Caki2 (cell line): ENCODE results near the gene MSI2. TPM values are rescaled to one million over a fixed set of nuclear protein-coding genes. Genes with fewer than 3 reads are reported as not detected.

ENCODE experiments used
- DNase-seq: peaks from one replicate; pipeline ENCODE4 v3.0.0-alpha.2; 2015; ENCODE audit warnings: low read depth
- in situ Hi-C: cut with HindIII; loops from 2 replicates; pipeline ENCODE4 v1.10.0; 2016; ENCODE audit warnings: low sequenced_read_pairs, low pct_unique_long_range_greater_than_20kb, mixed read lengths
- total RNA-seq: library from RNA; depleted of rRNA; stranded (reverse); fragments of >200 nt; shearing (Covaris generic); gene quantifications from 2 replicates; pipeline ENCODE4 v1.2.3, GENCODE V29; 2014; ENCODE audit warnings: low replicate concordance

The MSI2 gene
- total RNA-seq, 1 experiment from 2014 or later = 67.1 TPM

DNA sequence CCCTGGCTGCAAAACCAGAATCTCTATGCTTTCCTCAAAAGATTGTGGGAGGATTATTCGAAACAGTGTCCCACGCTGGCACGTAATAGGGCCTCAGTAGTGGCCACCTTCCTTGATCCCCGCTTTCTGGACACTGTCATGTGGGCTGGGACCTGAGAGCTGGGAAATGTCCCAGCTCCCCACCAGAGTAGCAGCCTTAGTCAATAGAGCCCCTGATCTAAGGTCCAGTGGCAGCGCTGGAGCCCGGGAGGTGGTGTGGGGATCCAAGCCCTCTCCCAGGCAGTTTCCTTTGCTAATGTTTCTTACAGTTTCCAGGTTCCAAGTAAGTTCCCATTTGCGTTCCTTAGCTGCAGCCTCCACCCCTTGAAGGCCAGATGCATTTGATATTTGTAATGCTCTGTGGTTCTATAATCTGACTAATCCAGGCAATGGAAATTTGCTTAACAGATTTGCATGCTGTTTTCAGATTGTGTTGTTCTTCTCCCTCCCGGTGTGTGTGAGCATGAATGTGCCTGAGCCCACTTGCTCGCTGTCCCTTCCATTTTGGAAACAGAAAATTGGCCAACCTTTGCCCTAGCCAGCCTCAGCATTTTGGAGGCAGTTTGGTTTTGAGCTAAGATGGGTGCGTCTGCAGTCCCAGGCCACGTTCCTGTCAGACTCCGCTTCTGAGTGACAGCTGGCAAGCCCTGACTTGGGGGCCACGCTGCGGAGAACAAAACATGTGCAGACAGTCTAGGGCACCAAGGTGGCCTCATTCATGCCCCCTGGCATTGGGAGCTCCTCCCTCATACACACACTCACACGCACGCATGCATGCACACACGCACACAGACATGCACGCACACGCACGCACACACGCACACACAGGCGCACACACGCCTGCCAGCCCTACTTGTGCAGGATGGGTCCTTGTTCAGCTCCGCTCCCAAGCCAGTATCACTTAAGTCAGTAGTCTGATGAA is 419.4 kb downstream of the MSI2 start:
- no peak for DNase-seq
- in situ Hi-C loops = no loop called here

DNA sequence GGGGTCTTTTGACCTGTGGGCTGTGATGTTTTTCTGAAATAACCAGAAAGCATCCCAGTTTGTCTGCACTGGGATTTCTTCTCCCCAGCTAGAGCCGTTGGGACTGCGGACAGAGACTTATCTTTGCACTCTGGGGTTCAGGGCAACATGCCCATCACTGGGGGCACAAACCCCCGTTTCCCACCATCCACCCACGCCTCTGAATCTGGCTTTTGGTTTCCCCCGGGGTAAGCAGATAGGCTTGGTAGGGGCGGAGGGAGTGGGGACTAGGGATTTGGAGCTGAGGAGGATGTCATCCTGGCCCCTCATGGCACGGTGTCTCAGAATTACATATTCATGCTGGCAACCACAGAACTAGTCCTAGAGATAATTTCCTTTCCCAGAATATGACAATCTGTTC is 420.2 kb downstream of the MSI2 start:
- in situ Hi-C loops = no loop called here
- DNase-seq = no peak

DNA sequence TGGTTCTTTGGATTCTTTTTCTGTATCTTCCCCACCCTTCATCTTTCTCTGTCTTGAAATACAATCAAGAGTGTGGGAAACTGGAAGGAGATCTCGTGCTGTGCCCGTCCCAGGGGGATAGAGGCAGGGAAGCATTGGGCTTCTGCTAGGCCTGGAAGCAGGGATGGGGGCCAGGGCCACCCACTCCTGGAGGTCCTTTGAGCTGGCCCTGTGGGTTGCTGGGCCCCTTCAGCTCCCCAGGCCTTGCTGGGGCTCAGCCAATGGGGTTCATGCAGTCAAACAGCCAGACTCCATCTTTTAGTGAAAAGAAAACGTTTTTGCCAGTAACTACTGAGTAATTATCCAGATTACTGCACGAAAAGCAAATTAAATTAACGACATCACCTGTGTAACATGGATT is 421.0 kb downstream of the MSI2 start:
- no peak for DNase-seq
- in situ Hi-C loops = no loop called here

DNA sequence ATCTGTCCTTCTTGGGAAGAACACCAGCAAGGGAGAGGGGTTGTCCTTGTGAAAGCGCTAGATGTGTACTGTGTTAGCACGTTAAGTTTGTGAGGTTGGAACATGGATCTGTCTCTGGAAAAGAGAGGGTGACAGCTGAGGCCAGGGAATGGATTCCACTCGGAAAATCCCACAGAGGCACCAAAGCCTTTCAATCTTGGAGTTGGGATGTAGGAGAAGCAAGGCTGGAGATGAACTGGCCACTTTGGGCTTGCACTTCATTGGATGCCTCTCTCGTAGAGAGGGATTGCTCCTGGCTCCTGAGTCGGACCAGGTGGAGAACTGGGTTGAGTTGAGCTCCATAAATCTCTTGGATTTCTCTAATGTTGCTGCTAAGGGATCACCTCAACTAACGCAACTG is 421.5 kb downstream of the MSI2 start:
- DNase-seq = no peak
- in situ Hi-C loops = no loop called here

DNA sequence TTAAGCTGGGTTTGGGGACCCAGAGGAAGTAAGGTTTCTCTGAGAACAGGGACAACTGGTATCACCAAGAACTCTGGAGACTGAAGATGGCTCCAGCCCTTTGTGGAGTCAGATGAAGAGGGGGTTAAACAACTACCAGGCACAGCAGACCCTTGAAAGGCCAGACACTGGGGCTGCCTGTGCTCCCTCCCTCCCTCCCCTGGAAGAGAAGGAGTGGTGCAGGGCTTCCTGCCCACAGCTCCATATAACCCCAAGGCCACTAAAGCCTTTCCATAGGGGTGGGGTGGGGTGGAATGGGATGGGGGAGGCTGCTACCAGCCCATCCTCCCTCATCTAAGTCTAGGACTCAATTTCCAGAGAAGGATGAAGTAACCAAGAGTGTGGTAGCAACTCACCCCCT is 422.1 kb downstream of the MSI2 start:
- DNase-seq = no peak
- in situ Hi-C loops = no loop called here

DNA sequence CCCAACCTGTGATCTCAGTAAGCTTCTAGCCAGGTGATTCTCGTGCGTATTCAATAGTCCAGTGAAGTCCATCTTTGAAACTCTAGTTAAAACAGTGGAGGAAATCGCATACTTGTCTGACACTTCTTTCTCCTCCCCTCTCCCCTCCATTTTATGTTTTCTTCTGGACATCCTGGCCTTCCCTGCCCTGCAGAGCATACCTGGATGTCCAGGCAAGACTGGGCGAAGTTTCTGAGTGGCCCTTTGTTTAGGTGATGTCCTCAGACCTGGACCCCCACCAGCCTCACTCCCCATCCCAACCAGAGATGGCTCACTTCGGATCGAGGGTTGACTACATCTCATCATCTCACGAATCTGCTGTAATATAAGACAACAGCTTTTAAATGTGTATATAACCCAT is 423.0 kb downstream of the MSI2 start:
- in situ Hi-C loops = no loop called here
- DNase-seq = no peak

DNA sequence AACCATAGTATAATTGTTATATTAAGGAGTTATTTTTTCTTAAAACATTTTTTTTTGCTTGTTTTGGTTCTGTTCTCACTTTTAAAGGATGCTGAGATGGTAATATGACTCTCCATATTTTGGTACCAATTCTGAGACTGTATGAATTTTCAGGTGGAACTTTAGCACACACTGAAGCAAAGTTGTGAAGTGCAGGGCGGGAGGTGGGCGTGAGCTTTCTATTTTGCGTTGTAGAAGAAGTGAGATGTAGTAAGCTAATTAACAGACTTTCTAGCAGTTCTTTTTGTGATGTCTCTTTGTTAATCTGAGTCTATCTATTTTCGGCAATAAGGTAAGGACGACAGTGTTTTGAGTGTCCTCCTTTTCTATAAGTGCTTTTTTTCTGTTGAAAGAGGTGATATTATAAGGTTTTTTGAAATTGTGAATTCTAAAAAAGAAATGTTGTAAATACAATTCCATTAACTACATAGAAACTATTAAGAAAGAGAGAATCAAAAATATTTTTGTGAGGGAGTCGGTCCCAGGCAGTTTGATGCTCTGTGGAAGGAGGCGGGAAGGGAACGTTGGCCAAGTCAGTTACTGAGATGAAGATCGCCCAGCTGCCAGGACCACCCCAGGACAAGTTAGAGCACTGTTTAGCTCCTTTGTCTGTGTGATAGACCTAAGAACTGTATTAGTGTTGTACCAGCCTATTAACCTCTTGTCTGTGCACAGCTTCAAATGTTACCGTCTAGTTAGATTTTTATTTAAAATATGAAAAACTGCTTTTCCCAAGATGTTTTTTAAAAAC is 423.8 kb downstream of the MSI2 start:
- no peak for DNase-seq
- in situ Hi-C loops = no loop called here

DNA sequence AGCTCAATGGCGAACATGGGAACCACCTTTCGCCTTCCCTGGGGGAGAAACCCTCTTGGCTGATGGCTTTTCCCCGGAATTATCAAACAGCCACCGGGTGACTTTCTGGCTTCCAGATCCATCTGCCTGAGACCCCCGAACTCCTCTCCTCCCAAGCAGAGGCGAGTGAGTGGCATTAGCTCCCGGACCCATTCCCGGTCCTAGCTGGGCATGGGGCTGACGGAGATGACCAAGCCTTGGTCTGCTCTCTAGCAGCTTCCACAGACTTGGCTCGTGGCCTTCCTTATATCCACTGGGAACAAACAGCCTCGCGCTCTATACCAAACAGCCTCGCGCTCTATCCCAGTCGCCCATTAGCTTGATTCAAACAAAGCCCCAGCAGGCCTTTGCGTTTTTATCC is 426.4 kb downstream of the MSI2 start:
- DNase-seq = no peak
- in situ Hi-C loops = no loop called here

DNA sequence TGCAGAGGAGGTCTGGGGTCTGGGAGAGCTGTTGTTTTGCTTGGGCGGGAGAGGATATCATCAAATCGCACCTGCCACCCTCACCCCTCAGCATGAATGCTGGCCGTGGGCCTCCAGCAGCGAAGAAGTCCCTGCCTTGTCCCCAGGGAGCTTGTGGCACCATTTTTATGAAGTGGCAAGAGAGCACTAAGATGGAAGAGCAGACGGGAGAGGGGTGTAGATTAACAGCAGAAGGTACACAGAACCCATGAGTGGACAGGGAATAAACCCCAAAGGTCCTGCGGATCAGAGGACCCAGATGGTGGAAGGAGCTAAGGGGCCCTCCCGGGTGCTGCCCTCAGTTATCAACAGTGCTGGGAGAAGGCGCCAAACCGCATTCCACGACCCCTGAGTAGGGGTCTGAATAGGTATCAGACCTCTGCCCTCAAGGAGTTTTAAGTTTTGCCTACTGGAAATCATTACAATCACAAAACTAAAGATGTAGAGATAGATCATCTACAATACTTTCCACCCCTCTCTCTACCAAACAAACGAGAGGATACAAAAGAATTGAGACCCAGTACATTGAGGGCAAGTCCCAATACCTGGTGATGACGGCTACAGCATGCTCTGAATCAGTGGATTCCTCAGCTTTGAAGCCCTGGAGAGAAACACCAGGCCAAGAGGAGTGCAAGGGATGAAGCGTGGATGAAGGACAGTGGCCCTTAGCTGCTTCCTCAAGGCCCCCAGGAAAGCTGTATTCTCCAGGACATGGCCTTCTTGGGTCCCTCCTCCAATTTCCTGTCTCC is 428.6 kb downstream of the MSI2 start:
- in situ Hi-C loops = no loop called here
- DNase-seq = no peak

DNA sequence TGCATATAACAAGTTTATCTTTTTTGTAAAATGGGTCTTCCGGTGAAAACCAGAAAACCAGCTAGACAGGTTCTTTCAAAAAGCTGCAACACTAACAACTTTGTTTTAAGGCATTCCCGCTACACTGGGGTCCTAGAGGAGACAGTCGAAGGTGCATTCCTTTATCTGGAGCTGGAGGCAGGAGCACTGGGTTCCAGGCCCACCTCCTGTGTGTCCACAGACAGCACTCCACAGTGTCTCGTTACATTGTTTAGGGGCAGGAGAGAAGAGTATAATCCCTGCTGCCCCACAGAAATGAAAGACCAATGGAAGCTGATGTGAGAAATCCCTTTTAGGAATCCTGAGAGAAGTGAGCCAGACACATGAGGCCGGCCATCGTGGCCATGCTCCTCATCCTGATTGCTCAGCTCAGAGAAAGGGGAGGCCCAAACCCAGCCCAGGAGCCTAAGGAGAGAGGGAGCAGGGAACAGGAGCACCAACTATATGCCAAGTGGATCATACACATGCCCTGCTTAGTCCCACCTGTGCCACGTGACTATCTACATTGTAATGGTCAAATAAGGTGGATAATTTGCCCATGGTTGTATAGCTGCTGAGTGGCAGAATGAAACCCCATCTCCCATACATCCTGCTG is 429.3 kb downstream of the MSI2 start:
- DNase-seq = no peak
- in situ Hi-C loops = no loop called here

DNA sequence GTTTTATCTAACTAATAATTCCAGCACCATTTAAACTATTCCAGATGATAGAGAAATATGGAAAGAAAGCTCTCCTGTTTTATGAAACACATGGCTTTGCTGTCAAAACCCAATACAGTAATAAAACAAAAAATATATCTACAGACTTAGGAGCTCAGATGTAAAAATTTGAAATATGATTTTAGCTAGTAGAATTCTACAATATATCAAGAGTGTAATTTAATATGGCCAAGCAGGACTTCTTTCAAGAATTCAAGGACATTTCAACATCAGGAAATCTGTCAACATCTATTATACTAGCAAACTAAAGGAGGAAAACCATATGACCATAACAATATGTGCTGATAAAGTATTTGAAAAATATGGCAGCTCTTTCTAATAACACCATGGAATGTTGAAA is 431.3 kb downstream of the MSI2 start:
- in situ Hi-C loops = no loop called here
- no peak for DNase-seq

DNA sequence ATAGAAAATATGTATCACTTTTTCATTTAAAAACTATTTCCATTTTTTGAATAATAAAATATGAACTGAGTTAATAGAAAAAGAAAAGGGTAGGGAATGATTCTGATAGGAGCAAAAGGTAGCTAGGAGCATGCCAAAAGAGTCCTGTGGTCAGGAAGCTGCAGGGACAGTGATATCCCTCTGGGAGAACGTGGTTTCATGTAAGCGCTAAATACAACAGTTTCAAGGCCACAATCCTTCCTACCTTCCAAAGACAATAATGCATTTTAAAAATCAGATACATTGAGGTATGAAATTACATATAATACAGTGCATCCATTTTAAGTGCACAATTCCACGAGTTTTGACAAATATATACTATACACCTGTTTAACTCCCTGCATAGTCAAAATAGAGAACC is 432.9 kb downstream of the MSI2 start:
- in situ Hi-C loops = no loop called here
- DNase-seq = no peak

DNA sequence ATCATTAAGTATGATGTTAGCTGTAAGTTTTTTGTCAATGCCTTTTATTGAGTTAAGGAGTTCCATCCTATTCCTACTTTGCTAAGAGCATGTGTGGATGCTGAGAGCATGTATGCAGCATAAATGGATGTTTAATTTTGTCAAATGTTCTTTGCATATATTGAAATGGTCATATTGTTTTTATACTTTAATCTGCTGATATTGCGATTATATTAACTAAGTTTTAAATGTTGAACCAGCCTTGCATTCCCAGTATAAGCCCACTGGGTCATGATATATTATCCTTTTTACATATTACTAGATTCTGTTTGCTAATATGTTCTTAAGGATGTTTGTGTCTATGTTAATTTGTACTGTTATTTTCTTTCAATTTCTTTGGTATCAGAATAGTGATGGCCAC is 435.6 kb downstream of the MSI2 start:
- DNase-seq = no peak
- in situ Hi-C loops = no loop called here

DNA sequence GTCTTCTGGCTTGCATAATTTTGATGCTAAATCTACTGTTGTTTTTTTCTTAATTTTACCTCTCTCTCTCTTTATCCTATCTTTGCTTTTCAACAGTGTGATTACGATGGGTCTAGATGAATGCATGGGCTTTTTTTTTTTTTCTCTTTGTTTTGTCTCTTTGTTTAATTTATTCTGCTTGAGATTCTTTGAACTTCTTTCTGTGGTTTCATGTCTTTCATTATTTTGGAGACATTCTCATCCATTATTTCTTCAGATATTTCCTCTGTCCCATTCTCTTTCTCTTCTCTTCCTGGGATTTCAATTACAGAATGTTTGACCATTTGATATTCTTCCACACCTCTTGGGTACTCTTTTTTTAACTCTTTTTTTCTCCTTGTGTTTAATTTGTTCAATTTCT is 436.4 kb downstream of the MSI2 start:
- in situ Hi-C loops = no loop called here
- DNase-seq = no peak

DNA sequence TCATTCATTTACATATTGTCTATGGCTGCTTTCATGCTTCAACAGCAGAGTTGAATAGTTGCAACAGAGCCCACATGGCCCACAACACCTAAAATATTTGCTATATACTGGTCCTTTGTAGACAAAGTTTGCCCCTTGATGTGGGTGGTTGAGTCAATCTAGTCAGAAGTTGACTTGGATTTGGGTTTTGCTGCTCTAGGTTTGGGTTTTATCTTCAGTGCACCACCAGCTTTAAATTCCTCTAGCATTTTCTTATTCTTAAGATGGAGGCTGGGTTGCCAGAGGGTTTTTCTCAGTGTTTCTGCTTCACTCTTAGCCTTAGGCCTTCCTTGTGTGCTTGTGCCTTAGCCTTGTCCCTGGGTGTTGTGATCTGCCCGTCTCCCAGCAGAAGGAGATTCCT is 437.7 kb downstream of the MSI2 start:
- in situ Hi-C loops = no loop called here
- no peak for DNase-seq

DNA sequence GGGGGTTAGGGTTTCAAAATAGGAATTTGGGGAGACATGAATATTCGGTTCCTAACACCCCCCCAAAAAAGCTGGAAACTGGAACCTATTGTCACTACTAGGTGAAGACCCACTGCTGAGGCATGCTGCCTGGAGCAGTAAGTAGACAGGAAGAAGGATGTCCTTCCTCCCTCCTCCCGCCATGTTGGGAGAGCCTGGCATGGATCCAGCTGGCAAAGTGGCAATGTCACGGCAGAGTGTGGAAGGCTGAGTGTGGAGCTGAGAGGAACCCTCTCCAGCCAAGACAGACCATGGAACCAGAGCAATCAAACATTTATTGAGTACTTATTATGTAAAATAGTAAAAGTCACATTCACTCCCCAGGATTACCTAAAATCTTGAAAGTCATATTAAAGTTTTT is 439.7 kb downstream of the MSI2 start:
- no peak for DNase-seq
- in situ Hi-C loops = no loop called here

DNA sequence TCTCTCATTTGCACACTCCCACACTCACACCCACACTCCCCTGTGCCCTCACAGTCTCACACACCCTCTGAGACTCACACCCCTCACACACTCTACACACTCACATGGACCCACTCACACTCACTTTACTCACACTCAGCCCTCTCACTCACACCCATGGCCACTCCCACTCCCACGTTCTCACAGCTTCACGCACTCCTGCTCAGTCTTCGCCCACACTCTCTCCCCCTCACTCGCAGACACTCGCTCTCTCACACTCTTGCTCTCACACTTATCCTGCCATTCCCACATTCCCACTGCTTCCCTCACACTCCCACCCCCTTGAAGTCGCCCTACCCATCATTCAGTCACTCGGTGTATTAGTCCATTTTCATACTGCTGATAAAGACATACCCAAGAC is 440.9 kb downstream of the MSI2 start:
- no peak for DNase-seq
- in situ Hi-C loops = no loop called here

DNA sequence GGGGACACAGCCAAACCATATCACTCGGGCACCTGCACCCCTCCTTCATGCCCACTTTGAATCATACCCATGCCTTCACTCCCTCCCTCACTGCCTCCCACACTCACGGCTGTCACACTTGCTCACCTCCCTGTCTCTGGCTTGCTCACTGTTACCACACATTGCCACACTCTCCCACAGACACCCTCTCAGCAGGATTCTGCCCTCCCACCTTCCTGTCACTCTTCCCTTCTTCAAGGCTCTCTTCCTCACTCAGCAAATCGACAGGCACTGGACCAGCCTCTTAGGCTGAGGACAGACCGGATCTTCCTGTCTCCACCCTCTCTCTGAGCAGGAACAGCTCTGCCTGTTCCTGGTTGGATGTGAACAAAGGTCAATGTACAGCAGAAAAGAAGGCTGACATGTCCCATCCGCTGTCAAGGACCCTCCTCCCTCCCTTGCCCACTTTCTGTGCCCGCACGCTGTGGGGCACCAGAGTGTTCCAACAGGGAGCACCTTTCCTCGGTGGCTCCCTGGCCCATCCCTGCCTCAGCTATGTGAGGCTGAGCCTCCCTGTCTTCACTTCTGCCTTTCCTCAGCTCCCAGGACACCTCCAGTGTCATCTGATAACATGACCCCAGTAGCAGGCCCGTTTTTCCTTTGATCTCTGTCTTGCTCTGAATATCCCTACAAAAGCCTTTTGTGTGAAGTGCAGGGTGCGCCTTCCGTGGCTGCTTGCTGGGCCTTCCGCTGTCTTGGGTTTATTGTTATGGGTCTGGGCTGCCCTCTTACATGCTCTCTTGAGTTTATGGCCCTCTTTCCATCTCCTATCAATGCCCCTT is 441.8 kb downstream of the MSI2 start:
- in situ Hi-C loops = no loop called here
- DNase-seq = no peak
